ENCODE data around the gene MRPL3. TPM values are rescaled to one million over a fixed set of nuclear protein-coding genes. Genes with fewer than 3 reads are reported as not detected.

The MRPL3 gene
- total and polyA plus RNA-seq, 10 of the 15 experiments (the other 5 are each of a cell fraction or from before 2014, with no cell fraction given), result 91.6 to 307 (median 198) TPM

DNA sequence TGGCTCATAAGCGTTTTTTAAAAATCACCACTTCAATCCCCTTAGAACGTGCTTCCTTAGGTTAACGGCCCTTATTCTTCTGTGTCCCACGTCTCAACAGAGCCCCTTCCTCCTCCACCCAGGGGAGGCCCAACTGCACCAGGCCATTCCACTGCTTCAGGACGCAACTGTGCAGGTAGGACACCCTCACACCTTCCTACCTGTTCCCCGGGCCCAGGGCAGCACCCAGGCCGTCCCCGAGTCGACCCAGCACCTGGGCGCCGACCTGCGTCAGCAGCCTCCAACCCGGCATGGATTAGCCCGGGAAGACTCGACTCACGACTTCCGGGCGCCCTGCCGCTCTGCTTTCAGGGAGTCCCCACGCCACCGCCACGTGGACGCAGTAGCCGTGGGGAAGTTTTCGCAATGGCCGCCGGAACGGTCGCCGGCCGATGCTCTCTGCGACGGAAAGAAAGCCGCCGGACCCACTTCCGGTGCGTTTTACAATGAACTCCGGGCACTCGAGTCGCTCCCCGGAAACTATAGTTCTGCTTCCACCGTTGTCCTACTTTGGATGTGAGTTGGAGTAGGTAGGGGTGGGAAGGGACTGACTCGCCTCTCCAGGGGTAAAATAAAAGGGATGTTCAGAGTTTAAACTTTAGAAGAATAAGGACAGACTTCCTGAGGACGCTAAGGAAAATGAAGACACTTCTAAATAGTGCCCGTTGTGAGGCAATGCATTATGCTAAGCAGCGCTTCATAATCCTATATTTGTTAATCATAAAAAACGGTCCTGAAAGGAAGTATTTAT, at the start of gene MRPL3 (continued):
- no peak for TF ChIP-seq STAT3 (IDR thresholded peaks at IDR 0.05; ENCODE audit: low read depth, low read length)
- TF ChIP-seq NFYB (IDR thresholded peaks at IDR 0.05; ENCODE audit: insufficient read depth, low read depth, low read length), result no peak
- TF ChIP-seq, protein P1, sequence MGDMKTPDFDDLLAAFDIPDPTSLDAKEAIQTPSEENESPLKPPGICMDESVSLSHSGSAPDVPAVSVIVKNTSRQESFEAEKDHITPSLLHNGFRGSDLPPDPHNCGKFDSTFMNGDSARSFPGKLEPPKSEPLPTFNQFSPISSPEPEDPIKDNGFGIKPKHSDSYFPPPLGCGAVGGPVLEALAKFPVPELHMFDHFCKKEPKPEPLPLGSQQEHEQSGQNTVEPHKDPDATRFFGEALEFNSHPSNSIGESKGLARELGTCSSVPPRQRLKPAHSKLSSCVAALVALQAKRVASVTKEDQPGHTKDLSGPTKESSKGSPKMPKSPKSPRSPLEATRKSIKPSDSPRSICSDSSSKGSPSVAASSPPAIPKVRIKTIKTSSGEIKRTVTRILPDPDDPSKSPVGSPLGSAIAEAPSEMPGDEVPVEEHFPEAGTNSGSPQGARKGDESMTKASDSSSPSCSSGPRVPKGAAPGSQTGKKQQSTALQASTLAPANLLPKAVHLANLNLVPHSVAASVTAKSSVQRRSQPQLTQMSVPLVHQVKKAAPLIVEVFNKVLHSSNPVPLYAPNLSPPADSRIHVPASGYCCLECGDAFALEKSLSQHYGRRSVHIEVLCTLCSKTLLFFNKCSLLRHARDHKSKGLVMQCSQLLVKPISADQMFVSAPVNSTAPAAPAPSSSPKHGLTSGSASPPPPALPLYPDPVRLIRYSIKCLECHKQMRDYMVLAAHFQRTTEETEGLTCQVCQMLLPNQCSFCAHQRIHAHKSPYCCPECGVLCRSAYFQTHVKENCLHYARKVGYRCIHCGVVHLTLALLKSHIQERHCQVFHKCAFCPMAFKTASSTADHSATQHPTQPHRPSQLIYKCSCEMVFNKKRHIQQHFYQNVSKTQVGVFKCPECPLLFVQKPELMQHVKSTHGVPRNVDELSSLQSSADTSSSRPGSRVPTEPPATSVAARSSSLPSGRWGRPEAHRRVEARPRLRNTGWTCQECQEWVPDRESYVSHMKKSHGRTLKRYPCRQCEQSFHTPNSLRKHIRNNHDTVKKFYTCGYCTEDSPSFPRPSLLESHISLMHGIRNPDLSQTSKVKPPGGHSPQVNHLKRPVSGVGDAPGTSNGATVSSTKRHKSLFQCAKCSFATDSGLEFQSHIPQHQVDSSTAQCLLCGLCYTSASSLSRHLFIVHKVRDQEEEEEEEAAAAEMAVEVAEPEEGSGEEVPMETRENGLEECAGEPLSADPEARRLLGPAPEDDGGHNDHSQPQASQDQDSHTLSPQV (IDR thresholded peaks at IDR 0.05), result peak; percentile 65; the same call in 1 of the 2 replicates
- peak; percentile 86 for TF ChIP-seq CREB1 (IDR thresholded peaks at IDR 0.05; ENCODE audit: low read depth)
- TF ChIP-seq ZNF217 (IDR thresholded peaks at IDR 0.05), result 0 out of 2 replicates have a peak, but pooled peaks have one; percentile 54
- TF ChIP-seq STAT1 (conservative IDR thresholded peaks at IDR 0.05), result peak; percentile 92
- no peak; the same call in 1 of the 2 replicates for TF ChIP-seq FOXK2 (IDR thresholded peaks at IDR 0.05)
- TF ChIP-seq POLR2A (IDR thresholded peaks at IDR 0.05; ENCODE audit: low read depth, low read length), result peak; percentile 94
- TF ChIP-seq, protein P2, sequence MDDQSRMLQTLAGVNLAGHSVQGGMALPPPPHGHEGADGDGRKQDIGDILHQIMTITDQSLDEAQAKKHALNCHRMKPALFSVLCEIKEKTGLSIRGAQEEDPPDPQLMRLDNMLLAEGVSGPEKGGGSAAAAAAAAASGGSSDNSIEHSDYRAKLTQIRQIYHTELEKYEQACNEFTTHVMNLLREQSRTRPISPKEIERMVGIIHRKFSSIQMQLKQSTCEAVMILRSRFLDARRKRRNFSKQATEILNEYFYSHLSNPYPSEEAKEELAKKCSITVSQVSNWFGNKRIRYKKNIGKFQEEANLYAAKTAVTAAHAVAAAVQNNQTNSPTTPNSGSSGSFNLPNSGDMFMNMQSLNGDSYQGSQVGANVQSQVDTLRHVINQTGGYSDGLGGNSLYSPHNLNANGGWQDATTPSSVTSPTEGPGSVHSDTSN (IDR thresholded peaks at IDR 0.05; ENCODE audit: insufficient replicate concordance, low read depth, low read length), result no peak

All from GM12878 (cell line).